Liver (tissue), 9 donors: ENCODE data around the gene FBXO10. TPM values are rescaled to one million over a fixed set of nuclear protein-coding genes. Genes with fewer than 3 reads are reported as not detected.

Experiments
- DNase-seq: peaks from one replicate; pipeline ENCODE4 v3.0.0-alpha.2; 2017; ENCODE audit warnings: low spot score
- H3K27ac ChIP-seq, 2 donors: one replicate each; pipeline ENCODE4 v1.7.0; 2013; ENCODE audit warnings: inconsistent platforms in 2 of 2, low read length in 2 of 2, control low read depth in 1 of 2, low read depth in 1 of 2, mild to moderate bottlenecking in 1 of 2
- H3K27me3 ChIP-seq, 4 donors: one replicate each; pipeline versions ENCODE4 v1.6.1 to v1.7.0; 2013; ENCODE audit warnings: low read length in 3 of 4, inconsistent platforms in 1 of 4, mild to moderate bottlenecking in 1 of 4, moderate library complexity in 1 of 4; ENCODE audit not compliant: control insufficient read depth in 4 of 4, insufficient read depth in 4 of 4
- H3K36me3 ChIP-seq, 4 donors: one replicate each; pipeline versions ENCODE4 v1.6.1 to v1.7.0; 2013; ENCODE audit warnings: low read length in 3 of 4, mild to moderate bottlenecking in 3 of 4, low read depth in 1 of 4, moderate library complexity in 1 of 4; ENCODE audit not compliant: control insufficient read depth in 4 of 4, insufficient read depth in 3 of 4
- H3K4me1 ChIP-seq, 4 donors: one replicate each; pipeline versions ENCODE4 v1.6.1 to v1.7.0; 2013; ENCODE audit warnings: low read length in 3 of 4, mild to moderate bottlenecking in 3 of 4, moderate library complexity in 1 of 4; ENCODE audit not compliant: control insufficient read depth in 4 of 4, insufficient read depth in 4 of 4
- H3K4me3 ChIP-seq, 3 donors: one replicate each; pipeline versions ENCODE4 v1.6.1 to v1.7.0; 2013; ENCODE audit warnings: low read length in 3 of 3, control low read depth in 1 of 3, low read depth in 1 of 3, mild to moderate bottlenecking in 1 of 3
- H3K9ac ChIP-seq, 2 donors: one replicate each; pipeline ENCODE4 v1.7.0; 2013; ENCODE audit warnings: low read length in 2 of 2, mild to moderate bottlenecking in 2 of 2, moderate library complexity in 2 of 2, control low read depth in 1 of 2, low read depth in 1 of 2
- H3K9me3 ChIP-seq, 4 donors: one replicate each; pipeline versions ENCODE4 v1.6.1 to v1.7.0; 2013; ENCODE audit warnings: low read length in 3 of 4; ENCODE audit not compliant: control insufficient read depth in 4 of 4
- CTCF ChIP-seq: fragments of 150-350 bp; IDR thresholded peaks from 2 replicates; pipeline ENCODE4 v1.5.1; 2017; ENCODE audit warnings: improper control_type of control experiment, low read depth, low read length; ENCODE audit not compliant: missing input control
- EGR1 ChIP-seq, 2 donors: IDR thresholded peaks; 2 replicates each; pipeline ENCODE4 v1.6.1; 2016 to 2018; ENCODE audit warnings: antibody characterized with exemption in 2 of 2, low read depth in 2 of 2
- FOXA1 ChIP-seq: IDR thresholded peaks from 2 replicates; pipeline ENCODE4 v1.6.1; 2016; ENCODE audit warnings: antibody characterized with exemption
- FOXA2 ChIP-seq: IDR thresholded peaks from 2 replicates; pipeline ENCODE4 v1.6.1; 2016; ENCODE audit warnings: antibody characterized with exemption
- GABPA ChIP-seq, 2 donors: IDR thresholded peaks in 1 of 2; conservative IDR thresholded peaks in 1 of 2; 2 replicates each; pipeline ENCODE4 v1.6.1; 2016; ENCODE audit warnings: antibody characterized with exemption in 2 of 2, mild to moderate bottlenecking in 1 of 2, moderate library complexity in 1 of 2
- HNF4A ChIP-seq, 2 donors: conservative IDR thresholded peaks; 2 replicates each; pipeline ENCODE4 v1.6.1; 2016; ENCODE audit warnings: antibody characterized with exemption in 2 of 2, mild to moderate bottlenecking in 2 of 2
- HNF4G ChIP-seq: IDR thresholded peaks from 2 replicates; pipeline ENCODE4 v1.6.1; 2016; ENCODE audit warnings: antibody characterized with exemption
- JUND ChIP-seq, 2 donors: IDR thresholded peaks; 2 replicates each; pipeline ENCODE4 v1.6.1; 2016; ENCODE audit warnings: antibody characterized with exemption in 2 of 2
- NR2F2 ChIP-seq: IDR thresholded peaks from 2 replicates; pipeline ENCODE4 v1.6.1; 2016; ENCODE audit warnings: antibody characterized with exemption
- RAD21 ChIP-seq, 2 donors: IDR thresholded peaks; 2 replicates each; pipeline ENCODE4 v1.6.1; 2016; ENCODE audit warnings: antibody characterized with exemption in 2 of 2, mild to moderate bottlenecking in 2 of 2
- REST ChIP-seq: IDR thresholded peaks from 2 replicates; pipeline ENCODE4 v1.6.1; 2016; ENCODE audit warnings: antibody characterized with exemption, mild to moderate bottlenecking
- RXRA ChIP-seq, 2 donors: IDR thresholded peaks; 2 replicates each; pipeline ENCODE4 v1.6.1; 2017 to 2018; ENCODE audit warnings: antibody characterized with exemption in 2 of 2, mild to moderate bottlenecking in 1 of 2
- SP1 ChIP-seq: IDR thresholded peaks from 2 replicates; pipeline ENCODE4 v1.6.1; 2018; ENCODE audit warnings: antibody characterized with exemption, mild to moderate bottlenecking
- TAF1 ChIP-seq: conservative IDR thresholded peaks from 2 replicates; pipeline ENCODE4 v1.6.1; 2016; ENCODE audit warnings: antibody characterized with exemption, mild to moderate bottlenecking
- YY1 ChIP-seq: IDR thresholded peaks from 2 replicates; pipeline ENCODE4 v1.6.1; 2016; ENCODE audit warnings: antibody characterized with exemption, mild to moderate bottlenecking
- WGBS: extraction: QIAGEN DNeasy Blood & Tissue Kit; methylation state at CpG from one replicate; pipeline ENCODE4 v1.1.7; 2013; 5-methylcytosine and 5-hydroxymethylcytosine counted together
- polyA plus RNA-seq, 2 donors: library from polyadenylated mRNA; stranded (reverse) in 1 of 2; unstranded in 1 of 2; fragments of 200-250 nt in 1 of 2; fragments of >200 nt in 1 of 2; fragmentation: Nextera tagmentation in 1 of 2; extraction: Ambion mirVana in 1 of 2; gene quantifications; one replicate each; pipeline versions ENCODE4 v1.2.1 to v1.2.3, GENCODE V29; 2013 to 2015
- total RNA-seq, 2 donors: library from RNA; depleted of rRNA; stranded (reverse); fragments of >200 nt; gene quantifications; one replicate each; pipeline ENCODE4 v1.2.3, GENCODE V29; 2014
- TF ChIP-seq, protein P1 (sequence below): IDR thresholded peaks from 2 replicates; pipeline ENCODE4 v1.6.1; 2016; ENCODE audit warnings: antibody characterized with exemption
- TF ChIP-seq, protein P2 (sequence below): IDR thresholded peaks from 2 replicates; pipeline ENCODE4 v1.6.1; 2016; ENCODE audit warnings: antibody characterized with exemption
- donor health status: healthy.
- donor health status: healthy.
- donor health status: healthy.
- donor health status: healthy.
- donor health status: healthy.

FBXO10 gene
- total and polyA plus RNA-seq, 4 donors = 1.3 to 5.5 (median 4.1) TPM

DNA sequence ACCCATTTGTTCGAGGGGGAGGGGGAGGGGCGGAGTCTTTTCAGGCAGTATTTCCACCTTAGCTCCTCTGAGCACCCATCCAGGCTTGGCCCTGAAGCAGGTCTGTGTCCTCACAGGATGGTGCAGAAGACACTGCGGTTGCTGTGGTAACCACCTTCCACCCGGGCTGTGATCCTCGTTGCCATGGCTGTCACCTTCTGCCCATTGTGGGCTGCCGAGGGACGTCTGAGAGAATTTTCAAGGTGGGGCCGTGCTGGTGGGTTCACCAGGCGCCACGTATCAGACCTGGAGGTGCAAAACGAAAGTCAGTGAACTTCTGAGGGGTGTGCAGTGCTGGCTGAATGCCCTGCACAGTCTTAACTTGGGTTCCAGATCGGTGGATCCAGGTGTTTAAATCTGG lies 63.7 kb downstream of the FBXO10 start:
- no peak overlapping the region for H3K9ac ChIP-seq
- no peak overlapping the region for H3K27ac ChIP-seq
- 88% methylated on average over 12 of the region's 12 CpGs for WGBS
- peaks cover 8 to 23% (median 20%) of the 10 kb centered on the region in 4 donors for H3K4me1 ChIP-seq
- H3K27me3 ChIP-seq = no peaks in the 10 kb centered on the region
- no peaks in the 10 kb centered on the region for H3K9me3 ChIP-seq
- H3K36me3 ChIP-seq = peaks cover 0 to 2% (median 0%) of the 10 kb centered on the region in 4 donors
- no peak for DNase-seq
- TF ChIP-seq REST (no peak), GABPA (IDR thresholded peaks at IDR 0.05 in 1 of 2, conservative IDR thresholded peaks at IDR 0.05 in 1 of 2) (no peak), RXRA (IDR thresholded peaks at IDR 0.05) (no peak), EGR1 (IDR thresholded peaks at IDR 0.05; ENCODE audit: low read depth in 2 of 2) (no peak), TAF1 (no peak), YY1 (no peak), SP1 (no peak), HNF4A (conservative IDR thresholded peaks at IDR 0.05) (no peak), FOXA2 (no peak), JUND (IDR thresholded peaks at IDR 0.05) (no peak), HNF4G (no peak), NR2F2 (no peak), FOXA1 (no peak), RAD21 (IDR thresholded peaks at IDR 0.05) (no peak), CTCF (no peak)
- TF ChIP-seq, protein P1, sequence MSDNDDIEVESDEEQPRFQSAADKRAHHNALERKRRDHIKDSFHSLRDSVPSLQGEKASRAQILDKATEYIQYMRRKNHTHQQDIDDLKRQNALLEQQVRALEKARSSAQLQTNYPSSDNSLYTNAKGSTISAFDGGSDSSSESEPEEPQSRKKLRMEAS = no peak
- TF ChIP-seq, protein P2, sequence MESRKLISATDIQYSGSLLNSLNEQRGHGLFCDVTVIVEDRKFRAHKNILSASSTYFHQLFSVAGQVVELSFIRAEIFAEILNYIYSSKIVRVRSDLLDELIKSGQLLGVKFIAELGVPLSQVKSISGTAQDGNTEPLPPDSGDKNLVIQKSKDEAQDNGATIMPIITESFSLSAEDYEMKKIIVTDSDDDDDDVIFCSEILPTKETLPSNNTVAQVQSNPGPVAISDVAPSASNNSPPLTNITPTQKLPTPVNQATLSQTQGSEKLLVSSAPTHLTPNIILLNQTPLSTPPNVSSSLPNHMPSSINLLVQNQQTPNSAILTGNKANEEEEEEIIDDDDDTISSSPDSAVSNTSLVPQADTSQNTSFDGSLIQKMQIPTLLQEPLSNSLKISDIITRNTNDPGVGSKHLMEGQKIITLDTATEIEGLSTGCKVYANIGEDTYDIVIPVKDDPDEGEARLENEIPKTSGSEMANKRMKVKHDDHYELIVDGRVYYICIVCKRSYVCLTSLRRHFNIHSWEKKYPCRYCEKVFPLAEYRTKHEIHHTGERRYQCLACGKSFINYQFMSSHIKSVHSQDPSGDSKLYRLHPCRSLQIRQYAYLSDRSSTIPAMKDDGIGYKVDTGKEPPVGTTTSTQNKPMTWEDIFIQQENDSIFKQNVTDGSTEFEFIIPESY = no peak
- H3K4me3 ChIP-seq = no peak overlapping the region
